IPS-15b (cell line): ENCODE data around the gene NAE1.
A peak's percentile ranks its signal among the peaks of the same experiment; 100 is the strongest.

ENCODE experiments used
- H3K27me3 ChIP-seq: one replicate; pipeline ENCODE4 v1.6.1; 2013; ENCODE audit warnings: low read length; ENCODE audit not compliant: control insufficient read depth, insufficient read depth
- H3K36me3 ChIP-seq: one replicate; pipeline ENCODE4 v1.6.1; 2013; ENCODE audit warnings: low read length; ENCODE audit not compliant: control insufficient read depth, insufficient read depth
- H3K4me1 ChIP-seq: one replicate; pipeline ENCODE4 v1.6.1; 2013; ENCODE audit warnings: mild to moderate bottlenecking, low read length; ENCODE audit not compliant: control insufficient read depth, insufficient read depth
- H3K4me3 ChIP-seq: one replicate; pipeline ENCODE4 v1.5.1; 2013; ENCODE audit warnings: low read depth, low read length
- H3K9ac ChIP-seq: one replicate; pipeline ENCODE4 v1.6.1; 2013; ENCODE audit warnings: low read depth, mild to moderate bottlenecking, low read length
- H3K9me3 ChIP-seq: one replicate; pipeline ENCODE4 v1.6.1; 2013; ENCODE audit warnings: mild to moderate bottlenecking, low read length; ENCODE audit not compliant: control insufficient read depth, insufficient read depth

NAE1 gene

DNA sequence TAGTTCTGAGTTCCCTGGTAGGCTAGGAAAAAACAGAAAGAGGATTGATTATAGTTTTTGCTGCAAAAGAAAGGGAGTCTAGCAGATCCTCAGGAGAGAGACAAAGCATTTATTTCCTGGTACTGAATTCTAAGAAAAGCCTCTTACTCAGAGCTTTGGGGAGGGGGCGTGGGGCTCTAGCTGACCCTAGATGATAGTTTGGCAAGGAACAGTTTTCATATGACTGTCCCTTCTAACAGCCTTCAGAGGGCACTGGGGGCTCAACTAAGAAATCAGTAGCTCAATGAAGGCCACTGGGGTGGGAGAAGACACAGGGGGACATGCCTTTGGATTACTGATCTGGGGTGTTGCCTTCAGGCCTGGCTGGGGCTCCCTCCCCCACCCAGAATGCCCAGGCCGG, 17.4 kb upstream of the NAE1 start:
- H3K36me3 ChIP-seq: no peaks in the 10 kb centered on the region
- H3K27me3 ChIP-seq: peaks cover 43% of the 10 kb centered on the region
- no peak overlapping the region for H3K9ac ChIP-seq
- H3K9me3 ChIP-seq: no peaks in the 10 kb centered on the region
- H3K4me3 ChIP-seq: no peak overlapping the region
- H3K4me1 ChIP-seq: no peaks in the 10 kb centered on the region

DNA sequence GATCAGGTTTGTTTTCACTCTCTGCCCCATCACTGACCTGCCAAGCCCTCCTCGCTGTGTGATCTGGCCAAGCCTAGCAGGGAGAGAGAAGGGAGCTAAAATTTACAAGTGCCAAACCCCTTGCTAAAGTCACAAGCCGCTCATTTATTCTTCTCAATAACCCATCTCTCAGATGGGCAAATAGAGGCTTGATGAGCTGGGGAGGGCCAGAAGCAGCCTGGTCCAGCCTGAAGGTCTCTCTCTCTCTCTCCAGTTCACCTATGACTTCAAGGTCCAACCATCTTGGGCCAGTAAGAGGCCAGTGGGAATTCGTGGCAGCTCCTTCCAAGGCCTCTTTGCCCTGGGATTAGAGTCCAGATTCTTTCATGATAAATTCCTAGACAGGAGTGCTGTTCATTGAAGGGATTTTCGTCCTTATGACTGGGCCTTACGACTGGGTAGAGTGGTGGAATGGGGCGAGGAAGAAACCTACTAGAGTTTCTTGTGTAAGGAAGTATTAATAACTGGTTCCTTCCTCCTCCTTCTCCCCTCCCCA, 16.8 kb upstream of the NAE1 start:
- no peak overlapping the region for H3K9ac ChIP-seq
- peaks cover 49% of the 10 kb centered on the region for H3K27me3 ChIP-seq
- H3K4me1 ChIP-seq: no peaks in the 10 kb centered on the region
- H3K36me3 ChIP-seq: no peaks in the 10 kb centered on the region
- no peak overlapping the region for H3K4me3 ChIP-seq
- H3K9me3 ChIP-seq: no peaks in the 10 kb centered on the region

DNA sequence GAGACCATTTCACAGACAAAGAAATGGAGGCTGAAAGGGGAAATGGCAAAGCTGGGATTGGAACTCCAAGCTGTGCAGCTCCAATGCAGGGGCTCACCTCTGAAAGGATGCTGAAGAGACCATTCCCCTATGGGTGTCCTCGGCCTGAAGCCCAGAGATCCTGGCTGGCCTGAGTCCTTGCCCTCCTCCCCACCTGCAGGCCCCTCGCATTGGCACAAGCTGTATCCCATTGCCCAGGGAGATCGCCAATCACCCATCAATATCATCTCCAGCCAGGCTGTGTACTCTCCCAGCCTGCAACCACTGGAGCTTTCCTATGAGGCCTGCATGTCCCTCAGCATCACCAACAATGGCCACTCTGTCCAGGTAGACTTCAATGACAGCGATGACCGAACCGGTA, 16.1 kb upstream of the NAE1 start:
- no peak overlapping the region for H3K4me3 ChIP-seq

DNA sequence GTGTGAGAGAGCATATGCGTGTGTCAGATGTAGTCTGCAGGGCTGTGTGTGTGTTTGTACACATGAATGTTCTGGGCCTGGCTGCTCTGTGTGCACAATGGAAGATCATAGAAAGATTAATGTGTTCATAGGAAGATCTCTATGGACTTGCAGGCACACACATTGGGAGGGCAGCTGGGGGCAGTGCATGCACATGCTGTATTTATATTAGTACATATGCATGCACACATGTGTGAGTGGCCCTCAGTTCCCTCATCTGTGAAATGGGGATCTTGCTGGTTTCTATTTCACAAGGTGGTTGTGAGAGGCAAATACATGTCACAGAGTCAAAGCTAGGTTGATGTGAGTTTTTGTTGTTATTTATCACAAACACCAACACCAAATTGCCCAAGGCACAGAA, 15.5 kb upstream of the NAE1 start:
- Histone ChIP-seq H3K9me3 (no peaks in the 10 kb centered on the region), H3K4me3 (no peak overlapping the region), H3K4me1 (no peaks in the 10 kb centered on the region), H3K9ac (no peak overlapping the region), H3K27me3 (peaks cover 59% of the 10 kb centered on the region), H3K36me3 (no peaks in the 10 kb centered on the region)

More for the DNA sequence above, 16.1 kb upstream of the NAE1 start:
- Histone ChIP-seq H3K9me3 (no peaks in the 10 kb centered on the region), H3K4me1 (no peaks in the 10 kb centered on the region), H3K9ac (no peak overlapping the region), H3K36me3 (no peaks in the 10 kb centered on the region), H3K27me3 (peaks cover 55% of the 10 kb centered on the region)

DNA sequence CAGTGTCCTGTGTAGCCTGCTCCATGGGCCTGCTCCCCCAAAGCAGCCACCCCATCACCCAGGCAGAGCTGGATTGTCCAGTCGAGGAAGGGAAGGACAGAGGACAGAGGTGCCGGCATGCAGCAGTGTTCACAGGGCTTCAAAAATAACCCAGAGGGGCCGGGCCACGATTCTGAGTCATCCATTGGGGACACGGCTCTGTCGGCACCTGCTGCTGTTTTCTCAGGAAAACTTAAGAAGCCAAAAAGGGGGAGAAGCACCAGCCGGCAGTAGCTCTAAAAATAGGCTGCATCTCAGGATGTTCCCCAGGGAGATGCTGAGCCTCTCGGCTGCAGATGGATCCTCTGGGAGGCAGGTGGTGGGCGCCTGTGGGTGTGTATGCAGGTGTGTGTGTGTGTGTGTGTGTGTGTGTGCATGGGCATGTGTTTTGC, 15.0 kb upstream of the NAE1 start:
- Histone ChIP-seq H3K4me1 (no peaks in the 10 kb centered on the region), H3K36me3 (no peaks in the 10 kb centered on the region), H3K9me3 (no peaks in the 10 kb centered on the region), H3K4me3 (no peak overlapping the region), H3K27me3 (peaks cover 62% of the 10 kb centered on the region), H3K9ac (no peak overlapping the region)

DNA sequence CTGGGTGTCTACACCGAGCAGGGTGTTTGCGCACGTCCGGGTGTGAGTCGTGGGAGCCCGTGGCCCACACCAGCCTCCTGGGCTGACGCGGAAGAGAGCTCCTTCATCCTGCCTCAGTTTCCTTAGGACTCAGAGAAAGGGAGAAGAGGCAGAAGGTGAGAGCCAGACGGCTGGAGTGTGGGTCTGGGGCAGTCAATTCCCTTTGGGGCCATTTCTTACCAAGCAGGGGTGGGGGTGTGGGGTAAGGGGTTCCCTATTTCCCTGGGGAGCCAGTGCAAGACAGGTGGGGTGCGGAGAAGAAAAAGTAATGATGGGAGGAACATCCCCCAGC, 14.3 kb upstream of the NAE1 start:
- H3K9ac ChIP-seq: no peak overlapping the region
- no peaks in the 10 kb centered on the region for H3K36me3 ChIP-seq
- H3K27me3 ChIP-seq: peaks cover 62% of the 10 kb centered on the region
- H3K9me3 ChIP-seq: no peaks in the 10 kb centered on the region
- peak overlapping the region; percentile 78 for H3K4me3 ChIP-seq
- H3K4me1 ChIP-seq: no peaks in the 10 kb centered on the region

DNA sequence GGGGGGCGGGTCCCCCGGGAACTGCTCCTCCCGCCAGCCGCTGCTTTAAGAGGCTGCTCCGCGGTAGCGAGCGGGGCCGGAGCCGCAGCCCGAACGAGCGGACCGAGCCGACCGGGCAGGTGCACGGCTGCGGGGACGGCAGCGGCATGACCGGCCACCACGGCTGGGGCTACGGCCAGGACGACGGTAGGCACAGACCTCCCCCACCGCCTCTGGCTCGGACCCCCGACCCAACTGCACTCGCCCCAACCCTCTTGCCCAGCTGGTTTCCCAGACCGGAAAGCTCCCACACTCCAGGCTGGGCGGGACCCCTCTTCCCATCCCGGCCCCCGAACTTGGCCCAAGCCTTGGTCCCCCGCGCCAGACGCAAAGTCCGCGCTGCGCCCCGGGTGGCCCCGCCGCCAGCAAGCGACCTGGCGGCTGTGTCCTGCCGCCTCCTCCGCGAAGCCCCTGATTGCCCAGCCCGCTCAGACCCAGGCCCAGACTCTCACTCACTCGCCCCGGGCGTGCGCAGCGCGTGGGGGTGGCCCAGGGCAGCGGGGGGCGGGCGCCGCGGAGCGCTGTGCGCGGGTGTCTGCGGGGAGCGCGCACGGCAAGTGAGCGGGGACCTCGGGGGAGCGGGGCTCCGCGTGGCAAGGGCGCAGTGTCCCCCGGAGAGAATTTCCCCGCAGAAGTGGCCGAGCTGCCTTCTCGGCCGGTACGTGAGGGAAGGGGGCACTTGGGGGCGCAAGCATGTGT, 13.7 kb upstream of the NAE1 start, which contains the start of gene CA7:
TSS of gene CA7 (plus strand) at position 73 of the 738 bp plus-strand sequence. CDS start at position 147, 74 bp downstream.
- no peak within 1 kb of the TSS for H3K9ac ChIP-seq
- no peaks in the 10 kb centered on the region for H3K36me3 ChIP-seq
- no peaks in the 10 kb centered on the region for H3K9me3 ChIP-seq
- peak within 1 kb of the TSS; percentile 78 for H3K4me3 ChIP-seq
- peaks cover 62% of the 10 kb centered on the region for H3K27me3 ChIP-seq
- no peaks in the 10 kb centered on the region for H3K4me1 ChIP-seq

DNA sequence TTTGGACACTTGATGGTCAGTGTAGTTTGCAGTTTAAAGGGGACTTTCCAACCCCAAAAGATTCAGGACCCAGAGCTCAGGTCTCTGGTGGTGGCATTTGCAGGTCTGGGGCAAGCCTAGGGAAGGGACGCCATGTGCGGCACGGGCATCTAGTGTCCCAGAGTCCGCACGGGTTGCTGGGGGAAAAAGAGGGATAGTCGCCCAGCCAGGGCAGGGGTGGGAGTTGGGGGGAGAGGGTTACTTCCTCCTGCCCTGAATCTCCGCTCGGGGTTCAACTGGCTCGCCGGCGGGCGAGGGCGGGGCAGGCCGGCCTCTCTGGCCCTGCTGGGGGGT, 13.2 kb upstream of the NAE1 start:
- Histone ChIP-seq H3K4me3 (peak overlapping the region; percentile 78), H3K9me3 (no peaks in the 10 kb centered on the region), H3K27me3 (peaks cover 62% of the 10 kb centered on the region), H3K36me3 (no peaks in the 10 kb centered on the region), H3K4me1 (no peaks in the 10 kb centered on the region), H3K9ac (no peak overlapping the region)

DNA sequence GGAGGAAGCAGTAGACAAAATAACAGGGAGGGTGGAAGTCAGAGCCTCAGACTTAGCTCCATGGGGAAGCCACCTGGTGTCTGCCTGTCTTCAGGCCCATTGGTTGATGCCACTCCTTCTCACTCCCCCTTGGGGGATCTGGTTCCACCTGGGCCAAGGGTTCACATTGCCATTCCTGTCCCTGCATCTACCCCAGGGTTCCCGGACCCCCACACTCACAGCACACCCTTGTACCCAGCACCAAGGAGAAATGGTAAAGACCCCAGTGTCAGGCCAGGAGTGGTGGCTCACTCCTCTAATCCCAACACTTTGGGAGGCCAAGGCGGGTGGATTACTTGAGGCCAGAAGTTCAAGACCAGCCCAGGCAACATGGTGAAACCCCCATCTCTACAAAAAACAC, 12.4 kb upstream of the NAE1 start:
- Histone ChIP-seq H3K9ac (no peak overlapping the region), H3K9me3 (no peaks in the 10 kb centered on the region), H3K4me3 (no peak overlapping the region), H3K4me1 (no peaks in the 10 kb centered on the region), H3K36me3 (no peaks in the 10 kb centered on the region), H3K27me3 (peaks cover 62% of the 10 kb centered on the region)

DNA sequence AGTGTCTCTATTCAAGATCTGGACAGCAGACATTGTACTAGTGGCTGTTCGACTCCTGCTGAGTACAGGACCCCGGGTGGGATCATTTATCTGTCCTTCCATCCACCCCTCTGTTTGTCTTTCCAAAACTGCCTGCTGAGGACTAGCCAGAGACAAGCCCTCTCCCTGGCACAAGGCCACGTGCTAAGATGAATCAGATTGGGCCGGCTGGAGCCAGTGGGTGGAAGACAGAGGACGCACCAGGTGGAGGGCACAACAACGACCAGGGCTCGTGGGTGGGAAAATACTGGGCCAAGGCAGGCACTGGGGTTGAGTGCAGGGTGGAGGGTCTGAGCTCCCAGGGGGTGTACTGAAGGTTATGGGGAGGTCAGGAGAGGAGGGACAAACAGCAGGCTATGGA, 12.0 kb upstream of the NAE1 start:
- no peaks in the 10 kb centered on the region for H3K36me3 ChIP-seq
- H3K27me3 ChIP-seq: peaks cover 62% of the 10 kb centered on the region
- H3K4me3 ChIP-seq: no peak overlapping the region
- no peaks in the 10 kb centered on the region for H3K4me1 ChIP-seq
- H3K9me3 ChIP-seq: no peaks in the 10 kb centered on the region
- H3K9ac ChIP-seq: no peak overlapping the region

DNA sequence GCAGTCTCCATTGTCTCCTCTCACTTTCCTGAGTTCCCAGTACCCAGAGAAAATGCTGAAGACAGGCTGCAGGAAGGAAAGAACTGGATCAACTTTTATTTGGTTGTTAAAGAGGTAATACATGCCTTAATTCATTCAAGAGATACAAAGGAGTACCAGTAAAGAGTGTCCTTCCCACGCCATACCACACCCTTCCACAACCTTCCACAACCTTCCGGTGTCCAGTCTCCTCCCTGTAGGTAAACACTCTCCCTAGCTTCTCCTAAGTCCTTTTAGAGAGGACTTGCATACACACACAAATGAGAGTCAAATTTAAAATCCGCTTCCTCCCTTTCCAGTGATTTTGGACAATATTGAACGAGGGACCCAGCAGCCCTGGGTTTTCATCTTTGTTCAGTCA, 10.6 kb upstream of the NAE1 start:
- Histone ChIP-seq H3K4me1 (no peaks in the 10 kb centered on the region), H3K36me3 (no peaks in the 10 kb centered on the region), H3K27me3 (peaks cover 48% of the 10 kb centered on the region), H3K9me3 (no peaks in the 10 kb centered on the region), H3K9ac (no peak overlapping the region), H3K4me3 (no peak overlapping the region)

DNA sequence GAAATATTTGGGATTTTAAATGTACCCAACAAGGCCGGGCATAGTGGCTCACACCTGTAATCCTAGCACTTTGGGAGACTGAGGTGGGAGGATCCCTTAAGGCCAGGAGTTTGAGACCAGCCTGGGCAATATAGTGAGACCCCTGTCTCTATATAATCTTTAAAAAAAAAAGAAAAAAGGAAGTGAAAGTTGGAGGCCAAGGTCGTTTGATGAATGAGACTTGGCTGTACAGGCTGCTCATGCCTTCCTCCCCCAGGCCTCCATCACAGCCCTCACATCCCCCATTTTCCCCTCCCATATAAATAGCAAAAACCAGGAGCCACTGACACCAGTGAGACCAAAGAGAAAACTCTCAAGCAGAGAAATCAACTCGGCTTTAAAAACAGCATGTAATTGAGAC, 10.1 kb upstream of the NAE1 start:
- Histone ChIP-seq H3K9ac (no peak overlapping the region), H3K27me3 (peaks cover 43% of the 10 kb centered on the region), H3K4me3 (no peak overlapping the region), H3K4me1 (no peaks in the 10 kb centered on the region), H3K36me3 (no peaks in the 10 kb centered on the region), H3K9me3 (no peaks in the 10 kb centered on the region)
